AG04450 (cell line): ENCODE results near the gene WNT5B. TPM values are rescaled to one million over a fixed set of nuclear protein-coding genes. Genes with fewer than 3 reads are reported as not detected.
A peak's percentile ranks its signal among the peaks of the same experiment; 100 is the strongest.

ENCODE experiments used
- CTCF ChIA-PET: fragments of 300-600, 350-600 bp; formaldehyde crosslinking; extraction: SDS; loops from one replicate; lab custom pipeline; 2022; ENCODE audit warnings: antibody characterized with exemption, inconsistent platforms; lab: Charles Lee
- POLR2A ChIA-PET: fragments of 350-600 bp; formaldehyde crosslinking; extraction: SDS; loops from one replicate; lab custom pipeline; 2021; ENCODE audit warnings: antibody characterized with exemption, inconsistent platforms; lab: Yijun Ruan, JAX
- DNase-seq: peaks from one replicate; pipeline ENCODE4 v3.0.0-alpha.2; 2011; ENCODE audit warnings: low read depth, low spot score
- H3K27ac ChIP-seq: one replicate; pipeline ENCODE4 v1.5.1; 2012; ENCODE audit warnings: low read depth, low read length, control low read depth
- H3K27me3 ChIP-seq: one replicate; pipeline ENCODE4 v1.6.0; 2012; ENCODE audit warnings: low read length; ENCODE audit not compliant: control insufficient read depth, insufficient read depth
- H3K4me3 ChIP-seq: 2 replicates; pipeline ENCODE4 v1.5.1; 2011; ENCODE audit warnings: mild to moderate bottlenecking, low read depth, low read length, control low read depth
- H3K9me3 ChIP-seq: 2 replicates; pipeline ENCODE4 v1.5.1; 2012; ENCODE audit warnings: low read length; ENCODE audit not compliant: control insufficient read depth, insufficient read depth
- polyA plus RNA-seq: library from polyadenylated mRNA; depleted of rRNA; stranded (reverse); fragments of >200 nt; gene quantifications from 2 replicates; pipeline ENCODE4 v1.2.3, GENCODE V29; 2011
- TF ChIP-seq, protein P1 (sequence below): IDR thresholded peaks from 2 replicates; pipeline ENCODE4 v1.5.1; 2011; ENCODE audit warnings: low read depth, low read length, control low read depth, inconsistent platforms

Gene WNT5B
- polyA plus RNA-seq, 1 experiment, result 22.2 TPM

DNA sequence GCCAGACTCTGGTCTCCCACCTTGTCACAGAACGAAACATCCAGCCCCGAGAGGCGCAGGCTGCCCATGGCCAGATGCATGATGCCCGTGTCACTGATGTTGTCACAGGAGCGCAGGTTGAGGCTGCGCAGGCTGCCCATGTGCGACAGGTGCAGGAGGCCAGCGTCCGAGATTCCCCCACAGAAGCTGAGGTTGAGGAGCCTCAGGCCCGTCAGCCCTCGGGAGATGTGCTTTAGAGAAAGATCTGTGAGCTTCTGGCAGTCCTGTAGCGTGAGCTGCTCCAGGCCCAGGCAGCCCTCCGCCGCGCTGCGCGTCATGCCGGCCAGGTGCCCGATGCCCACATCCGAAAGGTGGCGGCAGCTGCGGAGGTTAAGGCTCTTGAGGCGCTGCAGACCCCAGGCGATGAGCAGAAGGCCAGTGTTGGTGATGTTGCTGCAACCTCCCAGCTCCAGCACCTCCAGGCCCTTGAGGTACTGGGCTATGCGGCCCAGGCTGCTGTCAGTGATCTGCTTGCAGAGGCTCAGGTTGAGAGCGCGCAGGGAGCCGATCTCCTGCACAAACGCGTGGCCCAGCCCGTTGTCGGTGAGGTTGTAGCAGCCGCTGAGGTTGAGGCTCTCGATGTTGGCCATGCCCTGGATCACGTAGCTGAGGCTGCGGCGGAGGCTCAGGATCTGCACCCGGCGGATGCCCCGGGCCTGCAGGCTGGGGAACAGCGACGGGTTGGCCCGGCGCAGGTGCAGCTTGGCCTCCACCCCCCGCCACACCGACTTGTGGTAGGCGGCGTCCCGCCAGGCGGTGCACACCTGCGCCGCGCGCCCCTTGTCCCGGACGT is 35.6 kb upstream of the WNT5B start:
- Histone ChIP-seq H3K27me3 (no peaks in the 10 kb centered on the region), H3K9me3 (no peaks in the 10 kb centered on the region), H3K4me3 (peak overlapping the region; percentile 74), H3K27ac (peak overlapping the region; percentile 24)
- TF ChIP-seq, protein P1, sequence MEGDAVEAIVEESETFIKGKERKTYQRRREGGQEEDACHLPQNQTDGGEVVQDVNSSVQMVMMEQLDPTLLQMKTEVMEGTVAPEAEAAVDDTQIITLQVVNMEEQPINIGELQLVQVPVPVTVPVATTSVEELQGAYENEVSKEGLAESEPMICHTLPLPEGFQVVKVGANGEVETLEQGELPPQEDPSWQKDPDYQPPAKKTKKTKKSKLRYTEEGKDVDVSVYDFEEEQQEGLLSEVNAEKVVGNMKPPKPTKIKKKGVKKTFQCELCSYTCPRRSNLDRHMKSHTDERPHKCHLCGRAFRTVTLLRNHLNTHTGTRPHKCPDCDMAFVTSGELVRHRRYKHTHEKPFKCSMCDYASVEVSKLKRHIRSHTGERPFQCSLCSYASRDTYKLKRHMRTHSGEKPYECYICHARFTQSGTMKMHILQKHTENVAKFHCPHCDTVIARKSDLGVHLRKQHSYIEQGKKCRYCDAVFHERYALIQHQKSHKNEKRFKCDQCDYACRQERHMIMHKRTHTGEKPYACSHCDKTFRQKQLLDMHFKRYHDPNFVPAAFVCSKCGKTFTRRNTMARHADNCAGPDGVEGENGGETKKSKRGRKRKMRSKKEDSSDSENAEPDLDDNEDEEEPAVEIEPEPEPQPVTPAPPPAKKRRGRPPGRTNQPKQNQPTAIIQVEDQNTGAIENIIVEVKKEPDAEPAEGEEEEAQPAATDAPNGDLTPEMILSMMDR, result no peak
- DNase-seq, result no peak
- POLR2A ChIA-PET, result interaction anchor here (0.7 to 1.0 kb wide), 4 partner anchors 50 to 88 kb away, joined by 3 to 9 read pairs (median 5); no protein-coding TSS in a partner anchor
- CTCF ChIA-PET, result interaction anchor here (0.9 to 2.9 kb wide), 3 partner anchors 11 to 476 kb away, joined by 3 to 25 read pairs (median 14); no protein-coding TSS in a partner anchor

DNA sequence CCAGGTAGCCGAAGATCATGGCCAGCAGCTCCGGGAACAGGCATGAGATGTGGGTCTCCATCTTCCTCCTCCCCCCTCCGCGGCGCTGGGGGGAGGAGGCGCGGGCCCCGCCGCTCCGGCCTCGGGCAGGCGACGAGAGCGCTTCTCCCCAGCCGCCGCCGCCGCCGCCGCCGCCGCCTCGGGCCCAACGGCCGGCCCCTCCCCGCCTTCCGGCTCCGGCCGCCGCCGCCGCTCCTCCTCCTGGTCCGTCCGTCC is 35.1 kb upstream of the WNT5B start:
- Histone ChIP-seq H3K4me3 (peak overlapping the region; percentile 74), H3K9me3 (no peaks in the 10 kb centered on the region), H3K27me3 (no peaks in the 10 kb centered on the region), H3K27ac (no peak overlapping the region)
- no peak for DNase-seq
- POLR2A ChIA-PET, result interaction anchor here (0.7 kb wide), 1 partner anchor 49 kb away, joined by 3 read pairs; no protein-coding TSS in a partner anchor
- TF ChIP-seq, protein P1, result no peak
- CTCF ChIA-PET, result interaction anchor here (2.7 to 2.9 kb wide), 2 partner anchors 11 to 476 kb away, joined by 14 to 25 read pairs; no protein-coding TSS in a partner anchor

DNA sequence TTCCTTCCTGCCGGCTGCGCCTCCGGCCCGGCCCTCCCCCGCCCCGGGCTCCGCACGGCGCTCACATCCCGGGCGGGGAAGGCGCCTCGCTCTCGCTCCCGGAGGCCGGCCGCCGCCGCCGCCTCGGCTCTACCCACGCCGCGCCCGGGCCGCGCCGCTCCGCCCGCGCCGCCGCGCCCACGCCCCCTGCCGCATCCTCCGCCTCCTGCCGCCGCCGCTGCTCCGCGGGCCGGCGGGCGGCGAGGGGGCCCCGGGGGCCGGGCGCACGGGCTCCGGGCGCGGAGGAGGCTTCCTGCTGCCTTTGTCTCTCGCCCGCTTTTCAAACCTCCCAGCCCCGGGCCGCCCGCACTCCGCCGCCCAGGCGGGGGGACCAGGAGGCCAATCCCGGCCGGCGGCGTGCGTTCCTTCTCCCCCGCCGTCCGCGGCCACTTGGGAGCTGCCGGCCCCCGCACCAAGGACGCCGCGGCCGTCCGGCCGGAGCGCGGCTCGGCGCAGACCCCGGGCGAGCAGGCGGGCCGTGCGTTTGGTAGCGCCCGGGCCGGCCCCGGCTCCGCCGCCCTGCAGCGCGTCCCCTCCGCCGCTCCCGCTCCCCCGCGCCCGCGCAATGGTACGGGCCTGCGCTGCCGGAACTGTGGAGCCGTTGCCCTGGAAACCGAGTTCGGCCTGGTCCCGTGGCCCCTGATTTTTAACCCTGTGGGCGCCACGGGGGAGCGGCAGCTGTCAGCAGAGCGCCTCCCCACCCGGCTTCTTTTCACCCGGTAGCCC is 34.6 kb upstream of the WNT5B start, which contains the start of gene FBXL14:
TSS of gene FBXL14 (minus strand) at position 321 of the 765 bp plus-strand sequence. CDS start 515 bp downstream, outside the sequence.
- TF ChIP-seq, protein P1, result no peak
- Histone ChIP-seq H3K27ac (peak within 1 kb of the TSS; percentile 79), H3K4me3 (peak within 1 kb of the TSS; percentile 74), H3K9me3 (no peaks in the 10 kb centered on the region), H3K27me3 (no peaks in the 10 kb centered on the region)
- no peak for DNase-seq
- POLR2A ChIA-PET, result interaction anchor here (0.7 kb wide), 1 partner anchor 843 kb away, joined by 3 read pairs; no protein-coding TSS in a partner anchor
- CTCF ChIA-PET, result interaction anchor here (2.7 to 2.9 kb wide), 2 partner anchors 12 to 477 kb away, joined by 14 to 25 read pairs; no protein-coding TSS in a partner anchor

DNA sequence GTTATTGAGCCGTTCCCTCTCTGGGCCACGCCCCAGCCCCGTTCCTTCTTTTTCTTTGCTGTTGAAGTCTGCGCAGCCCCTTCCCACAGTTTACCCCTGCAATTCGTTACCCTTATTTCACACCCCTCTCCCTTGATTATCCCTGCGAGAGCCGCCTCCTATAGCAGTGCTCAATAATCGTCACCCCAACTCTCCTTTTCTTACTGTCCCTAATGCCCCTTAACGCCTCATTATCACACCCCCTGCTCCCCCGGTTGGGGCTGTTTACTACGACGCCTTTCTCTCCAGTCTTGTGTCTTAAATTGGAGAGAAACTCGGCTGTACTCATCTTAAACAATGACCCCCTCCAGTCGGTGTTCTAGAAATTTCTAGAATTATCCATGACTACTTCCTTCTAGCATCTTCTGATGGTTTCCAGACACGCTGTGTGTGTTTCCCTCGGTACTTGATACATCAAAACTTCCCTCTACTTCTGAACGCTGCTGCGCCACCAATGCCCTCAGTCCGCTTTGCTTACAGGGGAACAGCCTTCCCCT is 33.9 kb upstream of the WNT5B start:
- DNase-seq, result no peak
- ChIA-PET CTCF (interaction anchor here (0.8 kb wide), 1 partner anchor 477 kb away, joined by 3 read pairs; no protein-coding TSS in a partner anchor), POLR2A (interaction anchor here (0.7 kb wide), 1 partner anchor 844 kb away, joined by 3 read pairs; no protein-coding TSS in a partner anchor)
- H3K9me3 ChIP-seq, result no peaks in the 10 kb centered on the region
- no peaks in the 10 kb centered on the region for H3K27me3 ChIP-seq
- peak overlapping the region; percentile 79 for H3K27ac ChIP-seq
- TF ChIP-seq, protein P1, result no peak
- peak overlapping the region; percentile 74 for H3K4me3 ChIP-seq
